ENCODE results near the gene COG4. TPM values are rescaled to one million over a fixed set of nuclear protein-coding genes. Genes with fewer than 3 reads are reported as not detected.

COG4 gene
- 48.5 TPM for total RNA-seq (2013)
- 10 to 100 TPM; 37.6 to 40.6 (median 40.1) TPM for polyA plus RNA-seq
- 26.5 and 40.3 TPM in 2 replicates for polyA minus RNA-seq
- total RNA-seq: 5.4 to 33.2 (median 20.6) reads per million in 11 experiments

DNA sequence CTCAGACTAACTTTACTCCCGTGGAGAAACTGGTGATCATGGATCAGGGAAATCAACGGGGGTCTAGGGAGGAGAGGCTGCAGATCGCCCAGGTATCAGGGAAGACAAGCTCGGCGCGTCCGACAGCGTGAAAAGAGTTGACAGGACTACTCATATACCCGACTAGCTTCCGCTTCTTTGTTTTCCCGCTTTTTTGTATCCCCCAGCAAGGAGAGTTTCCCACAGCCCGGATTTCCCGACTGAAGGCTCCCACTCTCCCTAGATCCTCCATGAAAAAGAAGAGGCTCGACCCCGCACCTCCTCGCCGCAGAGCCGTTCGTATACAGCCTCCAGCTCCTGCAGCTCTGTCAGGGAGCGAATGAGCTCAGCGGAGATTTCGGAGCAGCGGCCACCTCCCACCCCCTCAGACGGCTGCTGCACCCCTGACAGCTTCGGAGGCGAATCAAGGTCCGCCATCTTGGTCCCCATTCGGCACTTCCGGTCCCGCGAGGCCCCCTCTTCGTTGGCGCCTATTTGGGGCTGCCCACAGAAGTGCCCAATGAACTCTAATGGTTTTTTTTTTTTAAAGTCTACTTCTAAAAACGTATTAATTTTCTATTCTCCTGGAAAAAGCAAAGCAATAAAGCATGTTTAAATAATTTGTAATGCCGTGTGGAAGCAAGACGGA is at the start of gene COG4:
Gene COG4, minus strand, starts transcription at position 479 of the 667 bp plus-strand sequence. Its CDS starts 11 bp downstream, at position 468.
- Histone ChIP-seq H3K27me3 (ENCODE audit: control insufficient read depth in 2 of 2, insufficient read depth in 2 of 2, low read length in 2 of 2) (no peaks in the 10 kb centered on the region), H3K9me3 (replicated peaks in 1 of 2; ENCODE audit: control insufficient read depth in 1 of 2, insufficient read depth in 1 of 2, low read length in 2 of 2) (no peaks in the 10 kb centered on the region), H3K27ac (ENCODE audit: low read depth in 1 of 2, low read length in 2 of 2) (peak within 1 kb of the TSS; percentile 81 to 97), H3K4me2 (replicated peaks; ENCODE audit: extremely low read depth, low read length, poor library complexity, severe bottlenecking) (peak within 1 kb of the TSS; percentile 91), H4K20me1 (ENCODE audit: insufficient read depth, low read length) (peaks cover 18% of the 10 kb centered on the region), H3K36me3 (replicated peaks in 1 of 2; ENCODE audit: control insufficient read depth in 1 of 2, insufficient read depth in 2 of 2, low read length in 2 of 2) (peaks cover under 1 to 33% of the 10 kb centered on the region in 2 donors), H3K79me2 (ENCODE audit: insufficient read depth, low read length) (peaks cover 81% of the 10 kb centered on the region), H3K4me3 (replicated peaks in 1 of 3; ENCODE audit: low read depth in 2 of 3, low read length in 3 of 3) (peak within 1 kb of the TSS; percentile 84 to 99 (median 96)), H2AFZ (ENCODE audit: insufficient read depth, low read depth, low read length, poor library complexity, severe bottlenecking) (peak within 1 kb of the TSS; percentile 97), H3K4me1 (ENCODE audit: control insufficient read depth in 1 of 2, insufficient read depth in 2 of 2, low read length in 2 of 2) (peaks cover 34 to 50% of the 10 kb centered on the region in 2 donors), H3K9ac (ENCODE audit: insufficient read depth, low read length, poor library complexity, severe bottlenecking) (peak within 1 kb of the TSS; percentile 96)
- Mint-ChIP-seq H3K27ac (peak within 1 kb of the TSS; percentile 94 to 99 (median 97)), H3K9me3 (no peaks in the 10 kb centered on the region), H3K27me3 (ENCODE audit: low read depth in 3 of 3) (peaks cover 0 to 4% (median 1%) of the 10 kb centered on the region in 3 donors), H3K36me3 (peaks cover 18 to 29% of the 10 kb centered on the region in 2 donors), H3K4me1 (peaks cover 48% of the 10 kb centered on the region), H3K4me3 (peak within 1 kb of the TSS; percentile 96 to 99)
- TF ChIP-seq, protein P1, sequence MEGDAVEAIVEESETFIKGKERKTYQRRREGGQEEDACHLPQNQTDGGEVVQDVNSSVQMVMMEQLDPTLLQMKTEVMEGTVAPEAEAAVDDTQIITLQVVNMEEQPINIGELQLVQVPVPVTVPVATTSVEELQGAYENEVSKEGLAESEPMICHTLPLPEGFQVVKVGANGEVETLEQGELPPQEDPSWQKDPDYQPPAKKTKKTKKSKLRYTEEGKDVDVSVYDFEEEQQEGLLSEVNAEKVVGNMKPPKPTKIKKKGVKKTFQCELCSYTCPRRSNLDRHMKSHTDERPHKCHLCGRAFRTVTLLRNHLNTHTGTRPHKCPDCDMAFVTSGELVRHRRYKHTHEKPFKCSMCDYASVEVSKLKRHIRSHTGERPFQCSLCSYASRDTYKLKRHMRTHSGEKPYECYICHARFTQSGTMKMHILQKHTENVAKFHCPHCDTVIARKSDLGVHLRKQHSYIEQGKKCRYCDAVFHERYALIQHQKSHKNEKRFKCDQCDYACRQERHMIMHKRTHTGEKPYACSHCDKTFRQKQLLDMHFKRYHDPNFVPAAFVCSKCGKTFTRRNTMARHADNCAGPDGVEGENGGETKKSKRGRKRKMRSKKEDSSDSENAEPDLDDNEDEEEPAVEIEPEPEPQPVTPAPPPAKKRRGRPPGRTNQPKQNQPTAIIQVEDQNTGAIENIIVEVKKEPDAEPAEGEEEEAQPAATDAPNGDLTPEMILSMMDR (IDR thresholded peaks at IDR 0.05): no peak
- WGBS (ENCODE audit: insufficient coverage): 0% methylated on average over 18 of the region's 36 CpGs
- intact Hi-C loops (cut with micrococcal nuclease): loop anchor here (5.0 to 10.0 kb wide), 4 partner anchors 68 to 176 kb away; partner anchors contain the start of genes DDX19A (in 1 of the 2) and FCSK (in 1 of the 2)
- peak; percentile 85 to 88 (median 86) for DNase-seq

DNA sequence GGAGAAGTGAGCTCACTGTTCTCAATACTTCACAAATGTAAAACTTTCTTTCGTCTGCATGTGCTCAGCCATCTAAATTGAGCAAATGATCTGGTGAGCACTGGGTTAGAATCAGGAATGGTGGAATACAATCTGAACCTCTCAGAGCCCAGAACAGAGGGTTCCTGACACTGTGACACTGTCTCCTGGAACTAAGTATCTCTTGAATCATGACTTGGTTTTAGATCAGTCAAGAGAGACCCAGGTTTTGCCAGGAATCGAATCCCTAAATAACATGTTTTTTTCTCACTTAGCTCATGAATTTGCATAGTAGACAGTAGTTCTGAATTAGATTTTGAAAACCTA is 49.5 kb upstream of the COG4 start:
- H3K36me3 ChIP-seq (replicated peaks in 1 of 2; ENCODE audit: control insufficient read depth in 1 of 2, insufficient read depth in 2 of 2, low read length in 2 of 2): peaks cover 60 to 76% of the 10 kb centered on the region in 2 donors
- H3K9me3 ChIP-seq (replicated peaks in 1 of 2; ENCODE audit: control insufficient read depth in 1 of 2, insufficient read depth in 1 of 2, low read length in 2 of 2): no peaks in the 10 kb centered on the region
- TF ChIP-seq, protein P1 (IDR thresholded peaks at IDR 0.05): no peak
- H3K4me1 ChIP-seq (ENCODE audit: control insufficient read depth in 1 of 2, insufficient read depth in 2 of 2, low read length in 2 of 2): peaks cover 14 to 17% of the 10 kb centered on the region in 2 donors
- H3K27ac ChIP-seq (ENCODE audit: low read depth in 1 of 2, low read length in 2 of 2): peak overlapping the region in 1 of 2 donors; percentile 41
- Mint-ChIP-seq H3K4me3 (no peak overlapping the region), H3K9me3 (no peaks in the 10 kb centered on the region), H3K4me1 (peaks cover 21% of the 10 kb centered on the region), H3K36me3 (peaks cover 64 to 71% of the 10 kb centered on the region in 2 donors), H3K27ac (peak overlapping the region in 2 of 7 donors; percentile 42 to 63), H3K27me3 (ENCODE audit: low read depth in 3 of 3) (no peaks in the 10 kb centered on the region)
- no peak overlapping the region for H3K4me2 ChIP-seq (replicated peaks; ENCODE audit: extremely low read depth, low read length, poor library complexity, severe bottlenecking)
- no peak overlapping the region for H3K4me3 ChIP-seq (replicated peaks in 1 of 3; ENCODE audit: low read depth in 2 of 3, low read length in 3 of 3)
- H4K20me1 ChIP-seq (ENCODE audit: insufficient read depth, low read length): peaks cover 28% of the 10 kb centered on the region
- no peak overlapping the region for H2AFZ ChIP-seq (ENCODE audit: insufficient read depth, low read depth, low read length, poor library complexity, severe bottlenecking)
- no peak overlapping the region for H3K9ac ChIP-seq (ENCODE audit: insufficient read depth, low read length, poor library complexity, severe bottlenecking)
- no CpG with 5 or more reads among the region's 2 CpGs for WGBS (ENCODE audit: insufficient coverage)
- H3K79me2 ChIP-seq (ENCODE audit: insufficient read depth, low read length): no peaks in the 10 kb centered on the region
- intact Hi-C loops (cut with micrococcal nuclease): no loop called here
- H3K27me3 ChIP-seq (ENCODE audit: control insufficient read depth in 2 of 2, insufficient read depth in 2 of 2, low read length in 2 of 2): no peaks in the 10 kb centered on the region
- DNase-seq: no peak
